Activated CD4-positive, alpha-beta T cell treated with anti-CD3 and anti-CD28 coated beads, Interleukin-2, amount 50 U/mL, for 24 hours (primary cell): ENCODE data around the gene NXPH4.

Experiments
- DNase-seq, 2 donors: peaks; one replicate each; pipeline ENCODE4 v3.0.0-alpha.2; 2020; ENCODE audit warnings: low read depth in 1 of 2, low spot score in 1 of 2

NXPH4 gene

GRCh38 chr12:57241402-57242310 is 25.1 kb downstream of the NXPH4 start:
- DNase-seq, result no peak

GRCh38 chr12:57242329-57242690 is 25.7 kb downstream of the NXPH4 start:
- DNase-seq, result no peak

- no peak for DNase-seq
These were observed 26.3 kb downstream of the NXPH4 start for GRCh38 chr12:57242691-57243454.

- DNase-seq, result peak; percentile 72 to 73
These were observed 27.1 kb downstream of the NXPH4 start for GRCh38 chr12:57243521-57244311.

- DNase-seq, result no peak
These were observed 27.7 kb downstream of the NXPH4 start for GRCh38 chr12:57244312-57244696.

GRCh38 chr12:57247041-57247440 is 30.4 kb downstream of the NXPH4 start:
- DNase-seq, result no peak

- DNase-seq, result no peak
These were observed 32.5 kb downstream of the NXPH4 start for GRCh38 chr12:57248934-57249742.

GRCh38 chr12:57250541-57250940 is 33.9 kb downstream of the NXPH4 start:
- no peak for DNase-seq

- no peak for DNase-seq
These were observed 34.4 kb downstream of the NXPH4 start, which contains the start of gene STAC3 for GRCh38 chr12:57250956-57251355. STAC3 (minus strand) TSS chr12:57251187; CDS start chr12:57249636, 1,551 bp downstream.

GRCh38 chr12:57254506-57255280 is 38.1 kb downstream of the NXPH4 start:
- DNase-seq, result no peak

- DNase-seq, result no peak
These were observed 39.3 kb downstream of the NXPH4 start for GRCh38 chr12:57255916-57256315.

- DNase-seq, result no peak
These were observed 42.7 kb downstream of the NXPH4 start for GRCh38 chr12:57258977-57259970.

GRCh38 chr12:57260366-57260765 is 43.8 kb downstream of the NXPH4 start:
- DNase-seq, result no peak

GRCh38 chr12:57261428-57261865 is 44.9 kb downstream of the NXPH4 start:
- DNase-seq, result no peak

GRCh38 chr12:57262126-57262822 is 45.7 kb downstream of the NXPH4 start:
- no peak for DNase-seq

- DNase-seq, result no peak
These were observed 46.5 kb downstream of the NXPH4 start for GRCh38 chr12:57263096-57263495.

GRCh38 chr12:57266681-57267080 is 50.1 kb downstream of the NXPH4 start:
- no peak for DNase-seq

- no peak for DNase-seq
These were observed 51.7 kb downstream of the NXPH4 start for GRCh38 chr12:57268264-57268663.
